Endothelial cell of umbilical vein (primary cell): ENCODE data around the gene SLC38A8. TPM values are rescaled to one million over a fixed set of nuclear protein-coding genes. Genes with fewer than 3 reads are reported as not detected.

ENCODE experiments used
- BruUV-seq: library from RNA; stranded (reverse); fragments of 400-500 nt; replicated peaks from 2 replicates; lab custom pipeline; 2021; lab: Mats Ljungman, UMichigan
- CTCF ChIA-PET: fragments of 300-600, 350-600 bp; sonication (Branson Sonifier 250); formaldehyde crosslinking; loops from one replicate; lab custom pipeline; 2021; ENCODE audit warnings: antibody characterized with exemption, inconsistent platforms; lab: Charles Lee
- POLR2A ChIA-PET: fragments of 300-600, 350-600 bp; sonication (Branson Sonifier 250); formaldehyde crosslinking; loops from one replicate; lab custom pipeline; 2021; ENCODE audit warnings: antibody characterized with exemption, inconsistent platforms; lab: Charles Lee
- DNase-seq: peaks from one replicate; pipeline ENCODE4 v3.0.0-alpha.2; 2011; ENCODE audit warnings: low read depth, low spot score
- FAIRE-seq: peaks from 2 replicates; lab custom pipeline; 2011; peaks lifted over from hg19 to GRCh38; lab: Jason Lieb, UNC
- H2AFZ ChIP-seq: 2 replicates; pipeline ENCODE4 v1.6.0; 2012; ENCODE audit warnings: low read depth, low read length, control low read depth, inconsistent platforms
- H3K27ac ChIP-seq: 2 replicates; pipeline ENCODE4 v1.5.1; 2011; ENCODE audit warnings: low read depth, mild to moderate bottlenecking, control low read depth, low read length, moderate library complexity; ENCODE audit not compliant: insufficient read depth
- H3K27me3 ChIP-seq, 2 experiments: 2 replicates each; pipeline versions ENCODE4 v1.6.0 to v1.6.1; 2011; ENCODE audit warnings: low read length in 2 of 2, mixed read lengths in 1 of 2; ENCODE audit not compliant: control insufficient read depth in 2 of 2, insufficient read depth in 2 of 2
- H3K36me3 ChIP-seq, 2 experiments: 2 replicates in 1 of 2; 3 replicates in 1 of 2; pipeline ENCODE4 v1.5.1; 2011; ENCODE audit warnings: low read length in 2 of 2, mild to moderate bottlenecking in 1 of 2, moderate library complexity in 1 of 2; ENCODE audit not compliant: control insufficient read depth in 2 of 2, insufficient read depth in 2 of 2; ENCODE audit errors: extremely low read depth in 1 of 2
- H3K4me1 ChIP-seq: 3 replicates; pipeline ENCODE4 v1.5.1; 2011; ENCODE audit warnings: mild to moderate bottlenecking, low read length; ENCODE audit not compliant: control insufficient read depth, insufficient read depth; ENCODE audit errors: extremely low read depth
- H3K4me2 ChIP-seq: 2 replicates; pipeline ENCODE4 v1.6.1; 2011; ENCODE audit warnings: low read length, control low read depth, mixed read lengths; ENCODE audit not compliant: insufficient read depth
- H3K4me3 ChIP-seq, 3 experiments: fragments of 200-600 bp in 1 of 3; sonication (generic), shearing (Covaris generic) in 1 of 3; replicated peaks in 1 of 3; 2 replicates each; pipeline ENCODE4 v1.5.1; 2011 to 2016; ENCODE audit warnings: control low read depth in 3 of 3, low read length in 3 of 3, mild to moderate bottlenecking in 2 of 3, inconsistent platforms in 1 of 3, low read depth in 1 of 3, moderate library complexity in 1 of 3; ENCODE audit not compliant: insufficient read depth in 1 of 3
- H3K79me2 ChIP-seq: 2 replicates; pipeline ENCODE4 v1.6.0; 2012; ENCODE audit warnings: low read length, inconsistent platforms; ENCODE audit not compliant: control insufficient read depth, insufficient read depth
- H3K9ac ChIP-seq: replicated peaks from 2 replicates; pipeline ENCODE3; 2011; ENCODE audit warnings: low read length, control low read depth; ENCODE audit not compliant: insufficient read depth; ENCODE audit errors: extremely low read depth
- H3K9me1 ChIP-seq: replicated peaks from 3 replicates; pipeline ENCODE4 v1.6.0; 2011; ENCODE audit warnings: mild to moderate bottlenecking, low read length; ENCODE audit not compliant: control insufficient read depth, insufficient read depth; ENCODE audit errors: extremely low read depth
- H3K9me3 ChIP-seq: replicated peaks from 2 replicates; pipeline ENCODE4 v1.5.1; 2012; ENCODE audit warnings: low read length, inconsistent platforms; ENCODE audit not compliant: control insufficient read depth, insufficient read depth
- H4K20me1 ChIP-seq: replicated peaks from 2 replicates; pipeline ENCODE3; 2011; ENCODE audit warnings: mild to moderate bottlenecking, low read length; ENCODE audit not compliant: control insufficient read depth, insufficient read depth; ENCODE audit errors: extremely low read depth
- EZH2 ChIP-seq: IDR thresholded peaks from 2 replicates; pipeline ENCODE4 v1.6.1; 2012; ENCODE audit warnings: borderline replicate concordance, low read depth, mild to moderate bottlenecking, moderate library complexity, low read length, inconsistent platforms; ENCODE audit not compliant: severe bottlenecking
- FOS ChIP-seq: IDR thresholded peaks from 2 replicates; pipeline ENCODE4 v1.6.1; 2011; ENCODE audit warnings: mild to moderate bottlenecking, low read length, moderate library complexity, borderline replicate concordance; ENCODE audit not compliant: insufficient read depth
- JUN ChIP-seq: IDR thresholded peaks from 2 replicates; pipeline ENCODE4 v1.6.1; 2011; ENCODE audit warnings: borderline replicate concordance, low read depth; ENCODE audit not compliant: insufficient read length, insufficient read depth
- POLR2AphosphoS5 ChIP-seq: IDR thresholded peaks from 2 replicates; pipeline ENCODE4 v1.6.1; 2012; ENCODE audit warnings: low read depth, mild to moderate bottlenecking, control low read depth, low read length, moderate library complexity; ENCODE audit not compliant: insufficient read depth
- dilution Hi-C: fragments of 300-500 bp; cut with MboI; formaldehyde crosslinking; loops from one replicate; pipeline ENCODE4 v1.15.0; 2019; ENCODE audit warnings: low sequenced_read_pairs; ENCODE audit not compliant: extremely low pct_ligation_motif_present
- intact Hi-C: fragments of 100-400 bp; cut with micrococcal nuclease; formaldehyde crosslinking; loops from one replicate; pipeline ENCODE4 v1.10.0; 2022
- polyA plus RNA-seq, 4 experiments: library from polyadenylated mRNA; depleted of rRNA in 3 of 4; stranded (reverse) in 3 of 4; unstranded in 1 of 4; fragments of >200 nt; gene quantifications; 2 replicates each; pipeline versions ENCODE4 v1.2.1 to v1.2.3, GENCODE V29; 2011 to 2012; ENCODE audit warnings: missing spikeins in 1 of 4
- total RNA-seq: library from RNA; stranded (reverse); gene quantifications from 2 replicates; pipeline ENCODE4 v1.2.3, GENCODE V29; 2021
- TF ChIP-seq, protein P1 (sequence below), 2 donors: IDR thresholded peaks; 1 replicate in 1 of 2; 2 replicates in 1 of 2; pipeline ENCODE4 v1.5.1; 2011; ENCODE audit warnings: low read length in 2 of 2, mild to moderate bottlenecking in 2 of 2, moderate library complexity in 2 of 2, control low read depth in 1 of 2, inconsistent platforms in 1 of 2, low read depth in 1 of 2; ENCODE audit not compliant: insufficient read depth in 1 of 2; ENCODE audit errors: extremely low read depth in 1 of 2

SLC38A8 gene
- total and polyA plus RNA-seq, 2 donors (not counting 3 experiments of a cell fraction or from before 2014, with no cell fraction given), result not detected

DNA sequence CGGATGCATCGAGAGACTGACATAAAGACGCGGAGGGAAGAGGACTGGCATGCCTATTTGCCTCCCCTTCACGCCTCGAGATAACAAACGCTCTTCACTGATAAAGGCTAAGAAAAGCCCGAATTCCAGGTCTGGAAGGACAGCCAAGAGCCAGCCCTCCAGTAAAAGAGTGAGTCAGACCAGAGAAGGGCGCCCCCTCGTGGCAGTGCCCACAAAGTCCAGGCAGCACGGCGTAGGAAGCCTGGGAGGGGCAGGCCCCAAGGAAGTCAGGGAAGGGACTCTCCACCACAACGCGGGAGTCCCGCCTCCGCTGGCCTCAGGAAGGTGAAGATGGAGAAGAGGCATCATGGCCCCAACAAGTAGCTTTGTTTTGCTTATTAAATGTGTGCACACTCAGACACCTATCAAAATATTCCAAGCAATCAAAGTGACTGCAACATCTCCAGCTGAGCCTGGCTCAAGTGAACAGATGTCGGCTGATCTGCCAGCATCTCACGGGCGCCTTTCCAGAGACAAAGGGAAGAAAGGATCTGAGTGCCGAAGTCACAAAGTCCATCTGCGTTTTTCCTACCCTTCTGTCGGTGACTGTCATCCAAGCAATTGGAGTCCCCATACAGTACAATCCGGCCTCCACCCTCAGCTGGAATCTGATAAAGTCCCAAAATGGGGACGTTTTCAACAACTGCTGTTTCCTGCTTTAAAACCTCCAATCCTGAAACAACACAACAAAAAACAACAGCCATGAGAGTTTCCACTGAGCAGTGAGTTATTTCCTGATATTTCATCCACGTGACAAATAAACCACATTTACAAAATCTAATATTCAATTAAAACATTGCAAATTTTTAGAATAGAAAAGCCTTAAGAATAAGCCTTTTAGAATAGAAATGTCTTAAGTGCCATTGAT lies 20.4 kb upstream of the SLC38A8 start:
- no peaks in the 10 kb centered on the region for H4K20me1 ChIP-seq
- dilution Hi-C loops, result no loop called here
- H2AFZ ChIP-seq, result no peak overlapping the region
- no TSS peak for BruUV-seq
- H3K36me3 ChIP-seq, result peaks cover 3 to 33% of the 10 kb centered on the region in 2 experiments
- H3K4me1 ChIP-seq, result peaks cover 7% of the 10 kb centered on the region
- no peaks in the 10 kb centered on the region for H3K9me3 ChIP-seq
- no peaks in the 10 kb centered on the region for H3K27me3 ChIP-seq
- POLR2A ChIA-PET, result interaction anchor here (0.5 kb wide), 1 partner anchor 23 kb away, joined by 3 read pairs; no protein-coding TSS in a partner anchor
- FAIRE-seq (peak; percentile 69), DNase-seq (peak; percentile 73)
- H3K9me1 ChIP-seq, result no peaks in the 10 kb centered on the region
- TF ChIP-seq EZH2 (no peak), POLR2AphosphoS5 (no peak), JUN (peak; percentile 9), FOS (peak; percentile 46)
- TF ChIP-seq, protein P1, sequence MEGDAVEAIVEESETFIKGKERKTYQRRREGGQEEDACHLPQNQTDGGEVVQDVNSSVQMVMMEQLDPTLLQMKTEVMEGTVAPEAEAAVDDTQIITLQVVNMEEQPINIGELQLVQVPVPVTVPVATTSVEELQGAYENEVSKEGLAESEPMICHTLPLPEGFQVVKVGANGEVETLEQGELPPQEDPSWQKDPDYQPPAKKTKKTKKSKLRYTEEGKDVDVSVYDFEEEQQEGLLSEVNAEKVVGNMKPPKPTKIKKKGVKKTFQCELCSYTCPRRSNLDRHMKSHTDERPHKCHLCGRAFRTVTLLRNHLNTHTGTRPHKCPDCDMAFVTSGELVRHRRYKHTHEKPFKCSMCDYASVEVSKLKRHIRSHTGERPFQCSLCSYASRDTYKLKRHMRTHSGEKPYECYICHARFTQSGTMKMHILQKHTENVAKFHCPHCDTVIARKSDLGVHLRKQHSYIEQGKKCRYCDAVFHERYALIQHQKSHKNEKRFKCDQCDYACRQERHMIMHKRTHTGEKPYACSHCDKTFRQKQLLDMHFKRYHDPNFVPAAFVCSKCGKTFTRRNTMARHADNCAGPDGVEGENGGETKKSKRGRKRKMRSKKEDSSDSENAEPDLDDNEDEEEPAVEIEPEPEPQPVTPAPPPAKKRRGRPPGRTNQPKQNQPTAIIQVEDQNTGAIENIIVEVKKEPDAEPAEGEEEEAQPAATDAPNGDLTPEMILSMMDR (IDR thresholded peaks at IDR 0.05; ENCODE audit: extremely low read depth in 1 of 2, insufficient read depth in 1 of 2, low read depth in 1 of 2, low read length in 2 of 2), result peak; percentile 93
- no peak overlapping the region for H3K4me2 ChIP-seq
- H3K4me3 ChIP-seq, result no peak overlapping the region
- no peaks in the 10 kb centered on the region for H3K79me2 ChIP-seq
- intact Hi-C loops, result loop anchor here (1.0 to 10.0 kb wide), 7 partner anchors 8 to 422 kb away; no protein-coding TSS in a partner anchor
- peak overlapping the region; percentile 1 for H3K27ac ChIP-seq
- CTCF ChIA-PET, result interaction anchor here (0.8 to 2.5 kb wide), 9 partner anchors 9 to 109 kb away, joined by 3 to 38 read pairs (median 3); partner anchors contain the start of genes MBTPS1, OSGIN1 and SLC38A8
- no peak overlapping the region for H3K9ac ChIP-seq
